CD4-positive, alpha-beta T cell (primary cell): Measurements from ENCODE around the gene TMEM127. TPM values are rescaled to one million over a fixed set of nuclear protein-coding genes. Genes with fewer than 3 reads are reported as not detected.

Experiments
- ATAC-seq: fragments of 200-7000 bp; cut with Tn5 transposase; one replicate; pipeline ENCODE4 v1.10.0; 2022; ENCODE audit warnings: mild to moderate bottlenecking; ENCODE audit not compliant: poor library complexity
- CTCF ChIA-PET: fragments of 350-600 bp; sonication (Branson Sonifier 250); formaldehyde crosslinking; loops from one replicate; lab custom pipeline; 2021; ENCODE audit warnings: antibody characterized with exemption, inconsistent platforms; lab: Charles Lee
- POLR2A ChIA-PET: fragments of 350-600 bp; sonication (Branson Sonifier 250); formaldehyde crosslinking; loops from one replicate; lab custom pipeline; 2021; ENCODE audit warnings: antibody characterized with exemption, inconsistent platforms; lab: Charles Lee
- DNase-seq, 14 experiments: peaks; one replicate each; pipeline ENCODE4 v3.0.0-alpha.2; 2013 to 2020; ENCODE audit warnings: mixed read lengths in 2 of 14
- H3K27ac ChIP-seq, 2 donors: one replicate each; pipeline versions ENCODE4 v1.5.1 to v1.7.0; 2013; ENCODE audit warnings: low read length in 2 of 2, low read depth in 1 of 2, mild to moderate bottlenecking in 1 of 2
- H3K27me3 ChIP-seq, 2 experiments: 1 replicate in 1 of 2; 2 replicates in 1 of 2; pipeline versions ENCODE4 v1.6.1 to v1.7.0; 2013; ENCODE audit warnings: low read length in 2 of 2, control low read depth in 1 of 2, mild to moderate bottlenecking in 1 of 2, moderate library complexity in 1 of 2; ENCODE audit not compliant: insufficient read depth in 2 of 2, control insufficient read depth in 1 of 2
- H3K36me3 ChIP-seq: one replicate; pipeline ENCODE4 v1.6.1; 2013; ENCODE audit warnings: low read length, control low read depth; ENCODE audit not compliant: insufficient read depth
- H3K4me1 ChIP-seq: one replicate; pipeline ENCODE4 v1.6.1; 2013; ENCODE audit warnings: low read length, control low read depth; ENCODE audit not compliant: insufficient read depth
- H3K4me3 ChIP-seq: one replicate; pipeline ENCODE4 v1.5.1; 2013; ENCODE audit warnings: mild to moderate bottlenecking, low read length, moderate library complexity
- H3K9me3 ChIP-seq, 2 experiments: 1 replicate in 1 of 2; 2 replicates in 1 of 2; pipeline versions ENCODE4 v1.6.1 to v1.7.0; 2013; ENCODE audit warnings: low read length in 2 of 2, mild to moderate bottlenecking in 2 of 2, control low read depth in 1 of 2, moderate library complexity in 1 of 2; ENCODE audit not compliant: control insufficient read depth in 1 of 2, insufficient read depth in 1 of 2
- H3K27ac Mint-ChIP-seq: one replicate; pipeline ENCODE4 v1.8.0; 2020; ENCODE audit warnings: mixed read lengths
- H3K27me3 Mint-ChIP-seq: one replicate; pipeline ENCODE4 v1.8.0; 2021; ENCODE audit warnings: mixed read lengths
- H3K36me3 Mint-ChIP-seq: one replicate; pipeline ENCODE4 v1.8.0; 2021; ENCODE audit warnings: low read depth, mixed read lengths
- H3K4me1 Mint-ChIP-seq: one replicate; pipeline ENCODE4 v1.8.0; 2021; ENCODE audit warnings: low read depth, mixed read lengths
- H3K4me3 Mint-ChIP-seq: one replicate; pipeline ENCODE4 v1.8.0; 2020; ENCODE audit warnings: mild to moderate bottlenecking, mixed read lengths
- H3K9me3 Mint-ChIP-seq: one replicate; pipeline ENCODE4 v1.8.0; 2020; ENCODE audit warnings: mixed read lengths
- CTCF ChIP-seq: fragments of 200-600 bp; IDR thresholded peaks from one replicate; pipeline ENCODE4 v1.8.0; 2022; ENCODE audit warnings: antibody characterized with exemption, mild to moderate bottlenecking
- intact Hi-C, 2 experiments: fragments of 100-400 bp; cut with DNase I in 1 of 2; cut with micrococcal nuclease in 1 of 2; formaldehyde crosslinking; loops; one replicate each; pipeline versions ENCODE4 v1.15.1 to v1.9.0; 2023 to 2025; cut with DNase I, micrococcal nuclease
- total RNA-seq, 174 experiments: library from RNA in 2 of 174; stranded (reverse) in 2 of 174; gene quantifications; one replicate each; pipeline ENCODE4 v1.2.3 and lab custom pipeline; 2021 to 2026

The TMEM127 gene
- total RNA-seq, 2 experiments from 2014 or later, result 34.2 to 36.0 TPM

- Mint-ChIP-seq H3K4me3 (peak overlapping the region; percentile 92), H3K27ac (peak overlapping the region; percentile 82), H3K4me1 (peaks cover 37% of the 10 kb centered on the region), H3K9me3 (no peaks in the 10 kb centered on the region), H3K36me3 (peaks cover 82% of the 10 kb centered on the region), H3K27me3 (no peaks in the 10 kb centered on the region)
- H3K4me3 ChIP-seq, result peak overlapping the region; percentile 86
- TF ChIP-seq CTCF, result no peak
- peaks cover 42% of the 10 kb centered on the region for H3K4me1 ChIP-seq
- DNase-seq (peak in 12 of 14 experiments; percentile 17 to 74 (median 42)), ATAC-seq (no peak)
- H3K36me3 ChIP-seq, result peaks cover 54% of the 10 kb centered on the region
- H3K27ac ChIP-seq, result peak overlapping the region; percentile 23 to 57
- POLR2A ChIA-PET, result interaction anchor here (0.9 to 2.0 kb wide), 6 partner anchors 11 to 271 kb away, joined by 3 to 13 read pairs (median 3); partner anchors contain the start of genes NCAPH, SNRNP200 and STARD7
- H3K27me3 ChIP-seq, result no peaks in the 10 kb centered on the region
- CTCF ChIA-PET, result interaction anchor here (0.7 to 1.4 kb wide), 5 partner anchors 38 to 230 kb away, joined by 3 to 9 read pairs (median 4); partner anchors contain the start of genes NCAPH, SNRNP200 and STARD7
- no peaks in the 10 kb centered on the region for H3K9me3 ChIP-seq
- intact Hi-C loops, result loop anchor here (5.0 to 10.0 kb wide), 4 partner anchors 125 to 470 kb away; partner anchors contain the start of gene ANKRD36C (in 1 of the 2)
These were observed 1.6 kb upstream of the TMEM127 start for GRCh38 chr2:96267159-96267971.

- Histone ChIP-seq H3K4me3 (peak overlapping the region; percentile 86), H3K9me3 (no peaks in the 10 kb centered on the region), H3K4me1 (peaks cover 58% of the 10 kb centered on the region), H3K27me3 (no peaks in the 10 kb centered on the region), H3K27ac (peak overlapping the region; percentile 85 to 87), H3K36me3 (peaks cover 49% of the 10 kb centered on the region)
- ATAC-seq (peak; percentile 13), DNase-seq (peak in 10 of 14 experiments; percentile 18 to 56 (median 28))
- no peak for TF ChIP-seq CTCF
- ChIA-PET CTCF (interaction anchor here (1.1 kb wide), 1 partner anchor 57 kb away, joined by 4 read pairs; the partner anchor contains the start of gene STARD7), POLR2A (interaction anchor here (1.0 to 2.0 kb wide), 2 partner anchors 9 to 57 kb away, joined by 5 to 13 read pairs; partner anchors contain the start of gene STARD7)
- H3K9me3 Mint-ChIP-seq, result no peaks in the 10 kb centered on the region
- intact Hi-C loops, result loop anchor here (2.0 to 10.0 kb wide), 5 partner anchors 121 to 472 kb away; partner anchors contain the start of genes ANKRD36C (in 1 of the 2) and DUSP2 (in 1 of the 2)
- peak overlapping the region; percentile 92 for H3K4me3 Mint-ChIP-seq
- no peaks in the 10 kb centered on the region for H3K27me3 Mint-ChIP-seq
- peak overlapping the region; percentile 82 for H3K27ac Mint-ChIP-seq
- H3K36me3 Mint-ChIP-seq, result peaks cover 83% of the 10 kb centered on the region
- H3K4me1 Mint-ChIP-seq, result peaks cover 50% of the 10 kb centered on the region
These were observed 403 bp downstream of the TMEM127 start for GRCh38 chr2:96265349-96265839.

- intact Hi-C loops, result loop anchor here (2.0 to 10.0 kb wide), 5 partner anchors 120 to 472 kb away; partner anchors contain the start of genes ANKRD36C (in 1 of the 2) and DUSP2 (in 1 of the 2)
- no peaks in the 10 kb centered on the region for H3K27me3 ChIP-seq
- no peaks in the 10 kb centered on the region for H3K9me3 ChIP-seq
- ATAC-seq (no peak), DNase-seq (peak in 4 of 14 experiments; percentile 9 to 53 (median 28))
- Mint-ChIP-seq H3K27ac (peak overlapping the region; percentile 82), H3K4me3 (peak overlapping the region; percentile 85), H3K9me3 (no peaks in the 10 kb centered on the region), H3K36me3 (peaks cover 82% of the 10 kb centered on the region), H3K27me3 (no peaks in the 10 kb centered on the region), H3K4me1 (peaks cover 52% of the 10 kb centered on the region)
- peak overlapping the region; percentile 86 for H3K4me3 ChIP-seq
- no peak for TF ChIP-seq CTCF
- H3K27ac ChIP-seq, result peak overlapping the region; percentile 31 to 87
- POLR2A ChIA-PET, result interaction anchor here (0.8 to 1.5 kb wide), 3 partner anchors 8 to 272 kb away, joined by 3 to 9 read pairs (median 5); partner anchors contain the start of gene STARD7
- peaks cover 63% of the 10 kb centered on the region for H3K4me1 ChIP-seq
- CTCF ChIA-PET, result interaction anchor here (0.8 to 1.1 kb wide), 2 partner anchors 56 to 90 kb away, joined by 4 to 5 read pairs; partner anchors contain the start of gene STARD7
- H3K36me3 ChIP-seq, result peaks cover 52% of the 10 kb centered on the region
These were observed 995 bp downstream of the TMEM127 start for GRCh38 chr2:96264656-96265348.
